ENCODE results near the gene TEAD1.
A peak's percentile ranks its signal among the peaks of the same experiment; 100 is the strongest.

The TEAD1 gene

DNA sequence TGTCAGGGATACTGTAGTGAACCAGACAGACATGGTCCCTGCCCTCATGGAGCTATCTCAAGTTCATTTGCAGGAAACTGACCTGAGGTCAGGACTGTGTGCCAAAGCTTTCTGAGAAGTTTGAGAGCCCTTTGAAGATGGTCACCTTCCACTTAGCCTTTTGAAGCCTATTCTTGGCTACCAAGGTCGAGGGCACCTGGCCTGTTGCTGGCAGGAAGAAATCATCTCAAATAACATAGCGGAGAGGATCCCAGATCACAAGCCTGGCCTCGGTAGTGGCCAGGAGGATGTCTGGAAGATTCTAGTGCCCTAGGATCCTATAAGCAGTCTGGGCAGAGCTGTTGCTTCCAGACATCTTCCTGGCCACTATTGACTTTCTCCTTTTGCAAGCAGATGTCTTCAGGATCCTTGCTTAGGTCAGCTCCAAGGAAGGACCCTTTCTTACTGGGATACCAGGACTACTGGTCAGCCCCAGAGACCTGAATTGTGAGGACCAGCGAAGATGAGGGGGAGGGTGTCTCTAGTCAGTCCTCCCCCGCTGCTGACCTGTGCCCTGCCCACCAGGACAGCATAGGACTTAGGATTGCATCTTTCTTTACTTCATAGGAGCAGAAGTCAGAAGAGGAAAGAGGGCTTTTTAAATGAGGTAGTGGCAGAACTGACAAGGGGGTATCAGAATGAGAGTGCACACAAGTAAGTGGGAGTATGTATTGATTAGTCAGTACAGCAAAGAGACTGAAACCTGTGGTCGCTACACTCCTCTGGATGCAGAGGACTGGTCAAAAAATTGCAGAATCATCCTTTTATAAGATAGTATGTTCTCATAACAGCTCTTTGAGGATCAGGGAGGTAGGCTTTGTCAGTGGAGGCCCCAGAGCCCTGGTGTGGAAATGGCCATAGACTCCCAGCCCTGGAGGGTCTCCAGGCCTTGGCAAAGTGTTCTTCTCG lies 94.8 kb downstream of the TEAD1 start:
- H3K4me1 ChIP-seq (ENCODE audit: control insufficient read depth, insufficient read depth, low read length), result peaks cover 22% of the 10 kb centered on the region
- no peak overlapping the region for H3K9ac ChIP-seq (ENCODE audit: low read length)
- no peak overlapping the region for H3K4me3 ChIP-seq (ENCODE audit: low read length)
- H3K27me3 ChIP-seq (ENCODE audit: control insufficient read depth, insufficient read depth, low read length), result no peaks in the 10 kb centered on the region
- H3K27ac ChIP-seq (ENCODE audit: low read depth, low read length), result no peak overlapping the region
- H3K36me3 ChIP-seq (ENCODE audit: control insufficient read depth, insufficient read depth, low read length), result peaks cover 3% of the 10 kb centered on the region

DNA sequence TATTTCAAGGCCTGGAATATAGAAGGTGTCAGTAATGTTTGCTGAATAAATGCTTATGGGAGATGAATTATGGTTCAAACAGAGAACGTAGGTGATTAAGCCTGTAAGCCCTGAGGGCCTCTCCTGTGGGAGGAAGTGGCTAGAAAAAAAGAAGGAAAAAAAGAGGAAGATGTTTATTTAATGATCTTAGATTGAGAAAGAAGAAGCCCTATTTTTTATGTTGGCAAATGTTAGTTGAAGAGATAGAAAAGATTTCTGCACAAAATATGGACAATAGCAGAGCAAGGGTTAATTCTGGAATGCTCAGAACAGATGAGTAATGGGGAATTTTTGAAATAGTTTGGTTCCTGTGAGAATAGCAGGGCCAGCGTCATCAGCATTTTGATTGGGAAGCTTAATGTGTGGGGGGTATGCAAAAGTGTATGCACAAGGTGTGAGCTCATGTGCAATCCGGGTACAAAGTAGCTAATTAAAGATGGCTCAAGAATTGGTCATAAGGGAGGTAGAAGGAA lies 95.7 kb downstream of the TEAD1 start:
- H3K36me3 ChIP-seq (ENCODE audit: control insufficient read depth, insufficient read depth, low read length), result no peaks in the 10 kb centered on the region
- no peak overlapping the region for H3K4me3 ChIP-seq (ENCODE audit: low read length)
- no peaks in the 10 kb centered on the region for H3K27me3 ChIP-seq (ENCODE audit: control insufficient read depth, insufficient read depth, low read length)
- H3K9ac ChIP-seq (ENCODE audit: low read length), result no peak overlapping the region
- H3K27ac ChIP-seq (ENCODE audit: low read depth, low read length), result no peak overlapping the region
- peaks cover 22% of the 10 kb centered on the region for H3K4me1 ChIP-seq (ENCODE audit: control insufficient read depth, insufficient read depth, low read length)

DNA sequence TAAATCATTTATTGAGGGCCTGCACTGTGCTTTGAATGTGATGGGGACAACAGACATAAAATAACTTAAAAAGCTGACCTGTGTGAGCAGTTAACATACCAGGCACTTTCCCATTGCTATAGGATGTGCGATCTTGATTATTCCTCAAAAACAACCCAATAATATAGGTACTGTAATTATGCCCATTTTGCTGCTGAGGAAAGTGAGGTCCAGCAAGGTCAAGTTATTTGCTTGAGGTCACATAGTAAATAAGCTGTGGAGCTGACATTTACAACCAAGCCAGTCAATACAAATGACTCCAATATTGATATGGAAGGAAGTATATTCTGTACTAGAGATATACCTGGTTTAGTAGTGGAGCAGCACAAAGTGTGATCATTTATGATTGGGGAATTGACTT lies 96.2 kb downstream of the TEAD1 start:
- no peaks in the 10 kb centered on the region for H3K27me3 ChIP-seq (ENCODE audit: control insufficient read depth, insufficient read depth, low read length)

DNA sequence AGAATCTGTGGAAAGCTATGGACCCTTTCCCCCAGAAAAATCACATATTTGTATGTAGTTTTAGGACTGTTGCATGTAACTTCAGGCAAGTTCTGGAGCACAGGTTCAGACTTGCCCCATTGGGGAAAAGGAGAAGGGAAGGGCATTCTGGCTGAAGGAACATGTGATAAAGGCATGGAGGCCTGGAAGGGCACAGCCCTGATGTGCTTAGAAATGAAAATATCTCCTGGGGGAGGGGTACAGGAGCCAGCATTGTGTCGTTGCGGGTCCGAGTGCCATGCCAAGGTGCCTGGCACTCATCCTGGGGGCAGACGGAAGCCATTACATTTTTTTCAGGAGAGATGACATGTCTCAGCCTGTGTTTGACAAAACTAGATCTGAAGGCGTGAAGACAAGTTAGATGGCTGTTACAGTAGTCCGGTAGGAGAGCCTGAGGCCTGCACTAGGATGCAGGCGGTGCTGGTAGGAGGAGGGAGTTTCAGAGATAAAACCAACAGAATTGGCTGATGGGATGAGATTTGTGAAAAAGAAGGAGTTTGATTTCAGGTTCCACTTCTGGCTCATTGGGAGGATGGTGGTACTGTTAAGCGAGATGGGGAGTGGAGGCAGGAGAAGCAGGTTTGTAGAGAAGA lies 96.9 kb downstream of the TEAD1 start:
- Histone ChIP-seq H3K27ac (ENCODE audit: low read depth, low read length) (no peak overlapping the region), H3K27me3 (ENCODE audit: control insufficient read depth, insufficient read depth, low read length) (no peaks in the 10 kb centered on the region), H3K36me3 (ENCODE audit: control insufficient read depth, insufficient read depth, low read length) (no peaks in the 10 kb centered on the region), H3K4me3 (ENCODE audit: low read length) (no peak overlapping the region), H3K4me1 (ENCODE audit: control insufficient read depth, insufficient read depth, low read length) (peaks cover 25% of the 10 kb centered on the region), H3K9ac (ENCODE audit: low read length) (no peak overlapping the region)

More for the DNA sequence above, 96.2 kb downstream of the TEAD1 start:
- Histone ChIP-seq H3K9ac (ENCODE audit: low read length) (no peak overlapping the region), H3K36me3 (ENCODE audit: control insufficient read depth, insufficient read depth, low read length) (no peaks in the 10 kb centered on the region), H3K27ac (ENCODE audit: low read depth, low read length) (no peak overlapping the region), H3K4me1 (ENCODE audit: control insufficient read depth, insufficient read depth, low read length) (peaks cover 21% of the 10 kb centered on the region), H3K4me3 (ENCODE audit: low read length) (no peak overlapping the region)

DNA sequence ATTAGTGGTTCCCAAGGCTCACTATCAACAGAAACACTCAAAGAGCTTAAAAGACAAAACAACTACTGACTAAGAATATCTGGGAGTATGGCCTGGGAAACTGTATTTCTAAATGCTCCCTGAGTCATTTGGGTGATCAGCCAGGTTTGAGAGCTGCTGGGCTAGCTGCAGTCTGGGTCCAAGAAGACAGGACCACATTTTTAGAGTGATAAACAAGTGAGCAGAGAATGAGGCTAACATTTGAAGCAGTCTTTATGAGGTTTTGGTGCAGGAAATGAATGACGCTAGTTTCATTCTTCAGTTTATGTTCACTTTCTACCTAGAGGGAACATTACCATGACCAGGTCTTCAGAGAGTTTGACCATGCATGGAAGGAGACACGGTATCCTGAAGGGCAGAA lies 97.7 kb downstream of the TEAD1 start:
- Histone ChIP-seq H3K4me3 (ENCODE audit: low read length) (no peak overlapping the region), H3K4me1 (ENCODE audit: control insufficient read depth, insufficient read depth, low read length) (peaks cover 24% of the 10 kb centered on the region), H3K27ac (ENCODE audit: low read depth, low read length) (no peak overlapping the region), H3K36me3 (ENCODE audit: control insufficient read depth, insufficient read depth, low read length) (no peaks in the 10 kb centered on the region), H3K27me3 (ENCODE audit: control insufficient read depth, insufficient read depth, low read length) (no peaks in the 10 kb centered on the region), H3K9ac (ENCODE audit: low read length) (no peak overlapping the region)

DNA sequence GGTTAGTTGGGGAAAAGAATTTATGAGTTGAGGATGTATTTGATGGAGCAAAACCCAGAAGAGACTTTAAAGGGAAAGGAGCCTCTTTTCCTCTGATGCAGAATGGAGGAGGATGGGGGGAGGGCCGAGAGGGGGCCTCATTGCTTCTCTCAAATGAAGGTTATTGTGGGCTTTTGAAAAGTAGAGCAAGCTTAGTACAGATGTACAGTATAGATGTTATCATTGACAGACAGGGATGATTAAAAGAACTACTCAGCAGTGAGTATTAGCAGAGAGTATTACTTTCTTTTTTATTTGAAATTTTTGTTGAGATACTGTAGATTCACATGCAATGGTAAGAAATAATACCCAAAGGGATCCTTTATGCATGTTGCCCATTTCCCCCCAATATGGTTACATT lies 98.1 kb downstream of the TEAD1 start:
- H3K4me3 ChIP-seq (ENCODE audit: low read length), result no peak overlapping the region
- no peak overlapping the region for H3K9ac ChIP-seq (ENCODE audit: low read length)
- no peaks in the 10 kb centered on the region for H3K36me3 ChIP-seq (ENCODE audit: control insufficient read depth, insufficient read depth, low read length)
- no peaks in the 10 kb centered on the region for H3K27me3 ChIP-seq (ENCODE audit: control insufficient read depth, insufficient read depth, low read length)
- no peak overlapping the region for H3K27ac ChIP-seq (ENCODE audit: low read depth, low read length)
- peaks cover 19% of the 10 kb centered on the region for H3K4me1 ChIP-seq (ENCODE audit: control insufficient read depth, insufficient read depth, low read length)

DNA sequence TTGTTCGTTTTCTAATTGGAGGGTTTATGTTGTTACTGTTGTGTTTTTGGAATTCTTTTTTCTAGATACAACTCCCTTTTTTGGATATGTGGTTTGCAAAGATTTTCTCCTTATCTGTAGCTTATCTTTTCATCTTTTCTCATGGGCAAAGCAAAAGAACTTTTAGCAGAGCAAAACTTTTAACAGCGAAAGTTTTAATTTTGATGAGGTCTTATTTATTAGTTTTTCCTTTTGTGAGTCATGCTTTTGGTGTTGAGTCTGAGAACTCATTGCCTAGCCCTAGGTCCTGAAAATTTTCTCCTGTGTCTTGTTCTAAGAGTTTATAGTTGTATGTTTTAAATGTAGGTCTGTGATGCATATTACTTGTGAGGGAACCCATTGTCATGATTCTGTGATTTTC lies 99.4 kb downstream of the TEAD1 start:
- Histone ChIP-seq H3K27me3 (ENCODE audit: control insufficient read depth, insufficient read depth, low read length) (no peaks in the 10 kb centered on the region), H3K27ac (ENCODE audit: low read depth, low read length) (no peak overlapping the region)

DNA sequence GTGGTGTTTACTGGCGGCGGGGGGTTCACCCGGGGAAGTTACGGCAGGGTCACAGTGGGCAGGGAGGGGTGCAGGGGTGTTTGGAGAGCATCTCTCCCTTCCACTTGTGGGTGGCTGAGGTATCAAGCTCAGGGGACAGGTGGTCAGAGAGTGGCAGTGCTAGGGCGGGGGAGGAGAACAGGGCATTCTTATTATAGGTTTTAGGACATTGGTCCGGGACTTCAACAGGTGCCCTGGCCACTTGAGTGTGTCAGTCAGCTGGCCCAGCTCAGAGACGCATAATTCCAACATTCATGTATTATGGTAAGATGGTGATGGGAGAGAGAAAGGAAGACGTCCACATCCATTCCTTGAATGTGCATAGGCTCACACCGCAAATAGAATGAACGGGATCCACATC lies 101.7 kb downstream of the TEAD1 start:
- Histone ChIP-seq H3K27ac (ENCODE audit: low read depth, low read length) (no peak overlapping the region), H3K4me1 (ENCODE audit: control insufficient read depth, insufficient read depth, low read length) (peaks cover 24% of the 10 kb centered on the region), H3K27me3 (ENCODE audit: control insufficient read depth, insufficient read depth, low read length) (no peaks in the 10 kb centered on the region), H3K36me3 (ENCODE audit: control insufficient read depth, insufficient read depth, low read length) (no peaks in the 10 kb centered on the region), H3K4me3 (ENCODE audit: low read length) (no peak overlapping the region), H3K9ac (ENCODE audit: low read length) (no peak overlapping the region)

More for the DNA sequence above, 99.4 kb downstream of the TEAD1 start:
- H3K9ac ChIP-seq (ENCODE audit: low read length), result no peak overlapping the region
- H3K4me3 ChIP-seq (ENCODE audit: low read length), result no peak overlapping the region
- H3K4me1 ChIP-seq (ENCODE audit: control insufficient read depth, insufficient read depth, low read length), result peaks cover 24% of the 10 kb centered on the region
- H3K36me3 ChIP-seq (ENCODE audit: control insufficient read depth, insufficient read depth, low read length), result no peaks in the 10 kb centered on the region

DNA sequence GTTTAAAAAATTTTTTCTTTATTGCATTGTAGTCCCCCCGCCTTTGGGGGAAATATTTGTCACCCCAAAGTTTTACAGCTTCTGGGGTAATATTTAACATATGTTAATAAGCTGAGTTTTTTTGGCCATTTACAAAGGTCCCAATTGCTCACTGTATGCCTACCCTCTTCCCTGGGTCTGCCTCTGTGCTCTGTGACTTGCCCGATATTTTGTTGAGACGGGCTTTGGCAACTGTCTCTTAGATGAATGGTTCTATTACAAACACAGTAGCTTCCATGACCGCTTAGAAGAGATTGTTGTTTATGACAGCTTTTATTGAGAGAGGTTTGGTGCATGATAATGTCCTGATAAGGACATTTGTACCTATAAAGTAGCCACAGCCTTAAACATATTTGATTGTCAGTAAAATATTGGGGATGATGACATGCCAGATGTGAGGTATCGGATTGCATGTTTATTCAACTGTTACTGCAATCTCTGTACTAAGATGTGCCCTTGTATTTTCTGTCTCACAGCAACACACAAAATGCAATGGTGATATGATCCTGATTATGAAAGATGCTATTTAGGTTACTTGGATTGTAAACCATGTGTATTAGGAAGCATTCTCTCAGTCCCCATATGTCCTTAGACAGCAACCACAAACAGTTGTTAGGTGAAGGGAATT lies 103.1 kb downstream of the TEAD1 start:
- Histone ChIP-seq H3K4me3 (ENCODE audit: low read length) (no peak overlapping the region), H3K36me3 (ENCODE audit: control insufficient read depth, insufficient read depth, low read length) (no peaks in the 10 kb centered on the region), H3K27me3 (ENCODE audit: control insufficient read depth, insufficient read depth, low read length) (no peaks in the 10 kb centered on the region), H3K4me1 (ENCODE audit: control insufficient read depth, insufficient read depth, low read length) (peaks cover 19% of the 10 kb centered on the region), H3K27ac (ENCODE audit: low read depth, low read length) (peak overlapping the region; percentile 54), H3K9ac (ENCODE audit: low read length) (no peak overlapping the region)

DNA sequence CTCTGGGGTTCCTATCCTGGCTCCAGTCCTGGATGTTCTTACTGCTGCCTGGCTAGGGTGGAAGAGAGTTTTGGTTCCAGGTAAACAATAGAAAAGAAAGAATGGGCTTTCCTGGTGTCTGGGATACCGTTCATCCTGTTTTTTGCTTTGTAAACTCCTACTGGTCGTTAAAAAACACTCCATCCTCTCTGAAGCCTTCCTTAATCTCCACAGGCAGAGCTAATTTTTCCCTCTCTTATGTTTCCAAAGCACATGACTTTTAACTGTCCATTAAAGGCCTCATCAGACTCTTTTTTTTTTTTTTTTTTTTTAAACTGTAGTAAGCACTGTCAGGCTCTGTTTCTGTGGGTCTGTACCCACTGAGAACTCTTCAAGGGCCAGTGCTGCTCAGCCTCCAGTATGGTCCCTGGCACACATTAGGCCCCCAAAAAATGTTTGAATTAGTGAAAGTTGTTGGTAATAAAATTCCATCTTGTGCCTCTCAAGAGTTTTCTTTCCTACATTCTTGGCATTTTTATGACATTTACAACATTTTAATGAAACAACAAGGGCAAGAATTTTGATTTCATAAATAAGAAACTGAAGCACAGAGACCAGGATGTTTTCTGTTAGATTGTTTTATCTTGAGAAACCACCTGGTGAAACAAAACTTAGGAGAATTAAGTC lies 104.2 kb downstream of the TEAD1 start:
- H3K4me1 ChIP-seq (ENCODE audit: control insufficient read depth, insufficient read depth, low read length), result peaks cover 19% of the 10 kb centered on the region
- H3K27ac ChIP-seq (ENCODE audit: low read depth, low read length), result peak overlapping the region; percentile 65

DNA sequence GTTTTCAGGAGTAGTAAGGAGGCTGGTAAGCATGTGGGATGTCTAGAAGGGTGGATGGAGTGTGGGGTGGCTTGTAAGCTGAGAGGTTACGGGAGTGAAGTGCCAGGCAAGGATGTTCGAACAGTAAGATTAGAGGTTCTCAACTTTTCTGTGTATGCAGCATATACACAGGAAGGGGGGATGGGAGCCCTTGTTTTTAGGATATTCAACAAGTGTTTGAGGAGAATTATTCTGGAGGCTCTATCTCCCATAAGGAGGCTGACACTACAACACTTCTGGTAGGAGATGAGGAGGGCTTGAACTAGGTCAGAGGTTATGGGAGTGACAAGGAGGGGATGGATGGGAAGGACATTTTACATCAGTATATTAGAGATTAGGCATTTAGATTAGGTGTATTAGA lies 109.5 kb downstream of the TEAD1 start:
- Histone ChIP-seq H3K27me3 (ENCODE audit: control insufficient read depth, insufficient read depth, low read length) (no peaks in the 10 kb centered on the region), H3K4me3 (ENCODE audit: low read length) (no peak overlapping the region)

More for the DNA sequence above, 104.2 kb downstream of the TEAD1 start:
- H3K9ac ChIP-seq (ENCODE audit: low read length), result no peak overlapping the region
- H3K27me3 ChIP-seq (ENCODE audit: control insufficient read depth, insufficient read depth, low read length), result no peaks in the 10 kb centered on the region
- no peaks in the 10 kb centered on the region for H3K36me3 ChIP-seq (ENCODE audit: control insufficient read depth, insufficient read depth, low read length)
- H3K4me3 ChIP-seq (ENCODE audit: low read length), result no peak overlapping the region

DNA sequence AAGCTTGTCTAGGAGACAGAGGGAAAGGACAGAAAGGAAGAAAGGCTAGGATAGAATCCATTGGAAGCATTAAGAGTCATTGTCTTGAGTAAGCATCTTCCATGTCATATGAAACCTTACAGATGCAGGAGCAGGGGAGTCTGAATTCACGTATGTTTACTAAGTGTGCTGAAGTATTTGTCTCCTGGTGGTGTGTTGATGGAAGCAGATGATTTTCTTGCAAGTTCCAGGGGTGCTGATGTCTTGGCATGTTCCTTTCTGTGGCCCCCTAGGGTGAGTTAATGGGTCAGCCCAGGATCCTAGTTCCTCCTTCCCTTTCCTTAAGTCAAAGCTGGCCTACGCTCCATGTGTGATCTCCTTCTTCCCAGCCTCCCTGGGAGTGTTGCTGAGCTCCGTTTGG lies 110.2 kb downstream of the TEAD1 start:
- Histone ChIP-seq H3K36me3 (ENCODE audit: control insufficient read depth, insufficient read depth, low read length) (no peaks in the 10 kb centered on the region), H3K4me1 (ENCODE audit: control insufficient read depth, insufficient read depth, low read length) (no peaks in the 10 kb centered on the region), H3K27ac (ENCODE audit: low read depth, low read length) (no peak overlapping the region), H3K27me3 (ENCODE audit: control insufficient read depth, insufficient read depth, low read length) (no peaks in the 10 kb centered on the region), H3K9ac (ENCODE audit: low read length) (no peak overlapping the region), H3K4me3 (ENCODE audit: low read length) (no peak overlapping the region)

More for the DNA sequence above, 109.5 kb downstream of the TEAD1 start:
- H3K9ac ChIP-seq (ENCODE audit: low read length), result no peak overlapping the region
- no peaks in the 10 kb centered on the region for H3K36me3 ChIP-seq (ENCODE audit: control insufficient read depth, insufficient read depth, low read length)
- H3K27ac ChIP-seq (ENCODE audit: low read depth, low read length), result no peak overlapping the region
- H3K4me1 ChIP-seq (ENCODE audit: control insufficient read depth, insufficient read depth, low read length), result peaks cover 4% of the 10 kb centered on the region

Measured in rectal smooth muscle tissue (tissue), 1 donor.